Transverse colon (tissue), 4 donors: Measurements from ENCODE around the gene MEGF8. TPM values are rescaled to one million over a fixed set of nuclear protein-coding genes. Genes with fewer than 3 reads are reported as not detected.

Experiments
- DNase-seq: peaks from one replicate; pipeline ENCODE4 v3.0.0-alpha.2; 2019
- H3K27ac ChIP-seq, 4 donors: fragments of 200-600 bp; sonication (generic); 2 replicates each; pipeline ENCODE4 v1.5.1; 2016 to 2018; ENCODE audit warnings: inconsistent platforms in 4 of 4
- H3K27me3 ChIP-seq: fragments of 200-600 bp; sonication (generic); 2 replicates; pipeline ENCODE4 v1.5.1; 2017; ENCODE audit warnings: inconsistent platforms
- H3K36me3 ChIP-seq, 4 donors: fragments of 200-600 bp; sonication (generic); 2 replicates each; pipeline ENCODE4 v1.5.1; 2017 to 2019; ENCODE audit warnings: inconsistent platforms in 4 of 4
- H3K4me1 ChIP-seq, 4 donors: fragments of 200-600 bp; sonication (generic); 2 replicates each; pipeline ENCODE4 v1.5.1; 2017 to 2020; ENCODE audit warnings: inconsistent platforms in 4 of 4
- H3K4me3 ChIP-seq, 4 donors: fragments of 200-600 bp; sonication (generic); 1 replicate in 1 of 4; 2 replicates in 3 of 4; pipeline versions ENCODE4 v1.5.1 to v1.6.1; 2017 to 2019; ENCODE audit warnings: inconsistent platforms in 4 of 4
- H3K9me3 ChIP-seq, 2 donors: fragments of 200-600 bp; sonication (generic); 2 replicates each; pipeline ENCODE4 v1.5.1; 2017 to 2019; ENCODE audit warnings: inconsistent platforms in 2 of 2
- EP300 ChIP-seq: sonication (generic); formaldehyde crosslinking; IDR thresholded peaks from one replicate; pipeline ENCODE4 v1.6.1; 2017; ENCODE audit warnings: antibody characterized with exemption, low read depth
- POLR2A ChIP-seq: fragments of 450-650 bp; IDR thresholded peaks from one replicate; pipeline ENCODE4 v1.6.1; 2016; ENCODE audit warnings: antibody characterized with exemption, mild to moderate bottlenecking, moderate library complexity
- POLR2AphosphoS5 ChIP-seq, 3 donors: sonication (generic); formaldehyde crosslinking; IDR thresholded peaks; one replicate each; pipeline ENCODE4 v1.6.1; 2016; ENCODE audit warnings: antibody characterized with exemption in 3 of 3
- WGBS, 2 donors: methylation state at CpG; one replicate each; pipeline ENCODE4 v1.1.5; 2018; ENCODE audit warnings: low coverage in 1 of 2; 5-methylcytosine and 5-hydroxymethylcytosine counted together
- in situ Hi-C, 4 donors: fragments of 200-750 bp; cut with MboI; loops; one replicate each; pipeline versions ENCODE4 v1.15.0 to v1.15.1; 2017; ENCODE audit warnings: low sequenced_read_pairs in 3 of 4, low pct_ligation_motif_present in 1 of 4, low pct_unique_long_range_greater_than_20kb in 1 of 4
- intact Hi-C: fragments of 100-400 bp; cut with DNase I; formaldehyde crosslinking; loops from one replicate; pipeline ENCODE4 v1.15.1; 2023; ENCODE audit warnings: low total_unique reads
- total RNA-seq, 4 donors: library from RNA; depleted of rRNA; stranded (reverse); fragments of >200 nt; gene quantifications; one replicate each; pipeline ENCODE4 v1.1.0, GENCODE V29; 2016
- TF ChIP-seq, protein P1 (sequence below), 5 experiments: fragments of 200-600 bp in 3 of 5; fragments of 450-650 bp in 2 of 5; sonication (generic) in 3 of 5; IDR thresholded peaks; 1 replicate in 2 of 5; 2 replicates in 3 of 5; pipeline ENCODE4 v1.5.1; 2016 to 2017; ENCODE audit warnings: antibody characterized with exemption in 5 of 5, inconsistent platforms in 3 of 5, mild to moderate bottlenecking in 2 of 5, moderate library complexity in 1 of 5

Gene MEGF8
- total RNA-seq, 4 donors from 2014 or later = 15.3 to 40.4 (median 22.8) TPM

DNA sequence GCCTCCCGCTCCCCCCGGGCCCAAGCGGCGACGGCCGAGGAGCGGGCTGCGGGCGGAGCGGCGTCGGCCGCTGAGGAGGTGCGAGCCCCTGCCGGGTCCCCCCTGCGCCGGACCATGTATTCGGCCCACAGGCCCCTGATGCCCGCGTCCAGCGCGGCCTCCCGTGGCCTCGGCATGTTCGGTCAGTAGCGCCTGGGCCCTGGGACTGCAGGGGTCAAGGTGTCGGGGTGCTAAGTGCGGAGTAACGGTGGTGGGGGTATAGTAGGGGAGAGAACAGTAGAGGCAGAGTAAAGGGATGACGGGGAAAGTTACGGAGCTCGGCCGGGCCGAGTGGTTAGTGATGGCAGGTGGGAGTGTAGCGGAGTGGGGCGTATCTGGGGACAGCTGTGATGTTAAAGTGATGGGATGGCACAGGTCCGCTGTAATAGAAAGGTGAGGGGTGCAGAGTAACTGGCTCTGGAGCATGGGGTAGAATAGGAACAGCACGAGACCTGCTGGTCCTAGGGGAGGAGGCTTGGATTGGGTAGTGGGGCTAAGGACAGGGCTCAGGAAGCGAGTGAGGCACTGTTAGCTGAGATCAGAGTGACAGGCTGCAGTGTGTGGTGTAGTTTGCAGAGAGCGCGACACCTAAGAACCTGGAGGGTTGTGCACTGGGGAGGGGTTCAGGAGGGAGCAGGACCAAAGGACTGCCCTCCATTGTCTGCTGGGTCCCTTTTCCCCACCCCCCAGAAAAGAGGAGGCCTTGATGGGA is 40.7 kb upstream of the MEGF8 start:
- peaks cover 0 to 8% (median 4%) of the 10 kb centered on the region in 4 donors for H3K36me3 ChIP-seq
- in situ Hi-C loops (no loop called here), intact Hi-C loops (no loop called here)
- no peaks in the 10 kb centered on the region for H3K27me3 ChIP-seq
- peak overlapping the region; percentile 48 to 73 (median 57) for H3K4me3 ChIP-seq
- DNase-seq = no peak
- no peaks in the 10 kb centered on the region for H3K9me3 ChIP-seq
- TF ChIP-seq POLR2A (no peak), EP300 (no peak), POLR2AphosphoS5 (IDR thresholded peaks at IDR 0.05) (no peak)
- TF ChIP-seq, protein P1, sequence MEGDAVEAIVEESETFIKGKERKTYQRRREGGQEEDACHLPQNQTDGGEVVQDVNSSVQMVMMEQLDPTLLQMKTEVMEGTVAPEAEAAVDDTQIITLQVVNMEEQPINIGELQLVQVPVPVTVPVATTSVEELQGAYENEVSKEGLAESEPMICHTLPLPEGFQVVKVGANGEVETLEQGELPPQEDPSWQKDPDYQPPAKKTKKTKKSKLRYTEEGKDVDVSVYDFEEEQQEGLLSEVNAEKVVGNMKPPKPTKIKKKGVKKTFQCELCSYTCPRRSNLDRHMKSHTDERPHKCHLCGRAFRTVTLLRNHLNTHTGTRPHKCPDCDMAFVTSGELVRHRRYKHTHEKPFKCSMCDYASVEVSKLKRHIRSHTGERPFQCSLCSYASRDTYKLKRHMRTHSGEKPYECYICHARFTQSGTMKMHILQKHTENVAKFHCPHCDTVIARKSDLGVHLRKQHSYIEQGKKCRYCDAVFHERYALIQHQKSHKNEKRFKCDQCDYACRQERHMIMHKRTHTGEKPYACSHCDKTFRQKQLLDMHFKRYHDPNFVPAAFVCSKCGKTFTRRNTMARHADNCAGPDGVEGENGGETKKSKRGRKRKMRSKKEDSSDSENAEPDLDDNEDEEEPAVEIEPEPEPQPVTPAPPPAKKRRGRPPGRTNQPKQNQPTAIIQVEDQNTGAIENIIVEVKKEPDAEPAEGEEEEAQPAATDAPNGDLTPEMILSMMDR (IDR thresholded peaks at IDR 0.05) = no peak
- peaks cover 38 to 60% (median 51%) of the 10 kb centered on the region in 4 donors for H3K4me1 ChIP-seq
- peak overlapping the region; percentile 80 to 91 (median 86) for H3K27ac ChIP-seq
- WGBS, 2 donors = 7 to 27% methylated on average over 2 to 26 of the region's 41 CpGs

DNA sequence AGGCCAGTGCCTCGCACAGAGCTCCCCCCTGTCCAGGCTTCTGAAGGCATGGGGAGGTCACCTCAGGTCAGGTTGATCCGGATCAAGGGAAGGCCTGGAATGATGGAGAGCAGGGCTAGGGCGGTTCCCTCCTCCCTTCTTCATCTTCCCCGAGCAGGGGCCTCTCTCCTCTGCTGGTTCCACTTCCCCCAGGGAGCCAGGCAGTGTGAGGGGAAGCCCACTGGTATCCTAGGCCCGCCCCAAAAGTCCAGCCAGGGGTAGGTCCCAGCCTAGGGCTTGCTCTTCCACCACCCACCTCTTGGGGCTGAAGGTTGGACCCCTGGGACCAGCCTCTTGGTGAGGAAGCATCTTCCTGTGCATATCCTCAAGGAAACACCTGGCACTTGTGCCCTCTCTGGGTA is 39.9 kb upstream of the MEGF8 start:
- WGBS, 2 donors = 47% methylated on average over 5 of the region's 5 CpGs; no CpG with 5 or more reads in 1 of the 2 donors
- Histone ChIP-seq H3K4me3 (peak overlapping the region in 1 of 4 donors; percentile 61), H3K9me3 (no peaks in the 10 kb centered on the region), H3K36me3 (peaks cover 0 to 14% (median 4%) of the 10 kb centered on the region in 4 donors), H3K27me3 (no peaks in the 10 kb centered on the region), H3K27ac (peak overlapping the region; percentile 80 to 91 (median 86)), H3K4me1 (peaks cover 38 to 52% (median 50%) of the 10 kb centered on the region in 4 donors)
- in situ Hi-C loops = no loop called here
- intact Hi-C loops = no loop called here
- TF ChIP-seq POLR2AphosphoS5 (IDR thresholded peaks at IDR 0.05) (no peak), EP300 (no peak), POLR2A (no peak)
- TF ChIP-seq, protein P1 (IDR thresholded peaks at IDR 0.05) = no peak
- no peak for DNase-seq

DNA sequence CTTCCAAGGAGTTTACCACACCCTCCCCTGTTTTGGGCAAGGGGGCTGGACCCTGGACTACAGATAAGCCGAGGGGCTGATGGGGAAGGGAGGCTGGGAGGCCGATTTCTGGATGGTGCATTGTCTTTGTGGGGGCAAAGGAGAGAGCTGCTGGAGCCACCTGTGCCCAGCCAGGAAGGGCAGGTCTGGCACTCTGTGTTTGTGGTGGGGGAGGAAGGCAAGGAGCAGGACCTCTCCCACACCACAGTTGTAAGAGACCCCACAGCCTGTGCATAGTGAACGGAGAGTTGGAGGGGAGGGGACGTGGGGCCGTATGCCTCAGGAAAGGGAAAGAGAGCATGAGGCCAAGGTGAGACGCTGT is 39.5 kb upstream of the MEGF8 start:
- H3K4me1 ChIP-seq = peaks cover 38 to 50% (median 45%) of the 10 kb centered on the region in 4 donors
- intact Hi-C loops = no loop called here
- H3K27ac ChIP-seq = peak overlapping the region; percentile 80 to 91 (median 86)
- TF ChIP-seq POLR2AphosphoS5 (IDR thresholded peaks at IDR 0.05) (no peak), EP300 (no peak), POLR2A (no peak)
- TF ChIP-seq, protein P1 (IDR thresholded peaks at IDR 0.05) = no peak
- H3K9me3 ChIP-seq = no peaks in the 10 kb centered on the region
- 55% methylated on average over 6 of the region's 6 CpGs; no CpG with 5 or more reads in 1 of the 2 donors for WGBS, 2 donors
- in situ Hi-C loops = no loop called here
- H3K36me3 ChIP-seq = peaks cover 0 to 16% (median 4%) of the 10 kb centered on the region in 4 donors
- peak overlapping the region in 1 of 4 donors; percentile 11 for H3K4me3 ChIP-seq
- no peak for DNase-seq
- no peaks in the 10 kb centered on the region for H3K27me3 ChIP-seq

DNA sequence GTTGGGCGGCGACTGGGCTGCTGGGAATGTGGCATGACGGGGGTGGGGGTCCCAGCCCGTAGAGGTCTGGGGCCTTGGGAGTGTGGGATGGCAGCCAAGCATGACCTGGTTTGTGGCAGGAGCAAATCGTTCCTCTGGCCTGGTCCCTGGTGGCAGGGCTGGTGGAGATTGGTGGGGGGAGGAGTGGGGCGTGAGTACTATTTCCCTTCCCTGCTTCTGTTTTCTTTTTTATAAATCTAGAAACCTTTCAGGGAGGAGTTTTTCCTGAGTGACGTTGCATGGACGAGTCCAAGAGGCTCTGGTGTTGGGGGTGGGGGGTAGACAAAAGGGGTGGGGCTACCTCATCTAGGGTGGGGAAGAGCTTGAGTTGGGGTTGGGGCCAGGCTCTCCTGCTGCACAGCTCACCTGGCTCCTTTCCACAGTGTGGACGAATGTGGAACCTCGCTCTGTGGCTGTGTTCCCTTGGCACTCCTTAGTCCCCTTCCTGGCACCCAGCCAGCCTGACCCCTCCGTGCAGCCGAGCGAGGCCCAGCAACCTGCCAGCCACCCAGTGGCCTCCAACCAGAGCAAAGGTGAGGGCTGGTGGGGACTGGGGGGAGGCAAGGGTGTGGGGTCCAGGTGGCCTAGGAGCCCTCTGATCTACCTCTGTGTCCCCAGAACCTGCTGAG is 39.0 kb upstream of the MEGF8 start:
- in situ Hi-C loops = no loop called here
- Histone ChIP-seq H3K27ac (peak overlapping the region; percentile 80 to 91 (median 86)), H3K36me3 (peaks cover 0 to 16% (median 4%) of the 10 kb centered on the region in 4 donors), H3K27me3 (no peaks in the 10 kb centered on the region), H3K9me3 (no peaks in the 10 kb centered on the region), H3K4me3 (peak overlapping the region in 1 of 4 donors; percentile 11), H3K4me1 (peaks cover 33 to 50% (median 45%) of the 10 kb centered on the region in 4 donors)
- 20 to 48% methylated on average over 1 to 13 of the region's 13 CpGs for WGBS, 2 donors
- no peak for TF ChIP-seq POLR2A
- no peak for TF ChIP-seq EP300
- TF ChIP-seq, protein P1 (IDR thresholded peaks at IDR 0.05) = no peak
- TF ChIP-seq POLR2AphosphoS5 (IDR thresholded peaks at IDR 0.05) = no peak
- intact Hi-C loops = no loop called here
- DNase-seq = no peak
